ENCODE measurements around the gene TPRG1L.

The TPRG1L gene

GRCh38 chr1:3593745-3594144 lies 31.1 kb upstream of the TPRG1L start:
- DNase-seq (ENCODE audit: low spot score), result no peak

GRCh38 chr1:3594706-3595377 lies 30.0 kb upstream of the TPRG1L start:
- DNase-seq (ENCODE audit: low spot score), result no peak

- no peak for DNase-seq (ENCODE audit: low spot score)
Measured at GRCh38 chr1:3595949-3596348, 28.9 kb upstream of the TPRG1L start.

GRCh38 chr1:3596663-3597598 lies 27.9 kb upstream of the TPRG1L start:
- no peak for DNase-seq (ENCODE audit: low spot score)

- no peak for DNase-seq (ENCODE audit: low spot score)
Measured at GRCh38 chr1:3597599-3597964, 27.2 kb upstream of the TPRG1L start.

- no peak for DNase-seq (ENCODE audit: low spot score)
Measured at GRCh38 chr1:3598051-3598491, 26.7 kb upstream of the TPRG1L start.

- DNase-seq (ENCODE audit: low spot score), result no peak
Measured at GRCh38 chr1:3598522-3599285, 26.1 kb upstream of the TPRG1L start.

GRCh38 chr1:3599286-3599811 lies 25.5 kb upstream of the TPRG1L start:
- no peak for DNase-seq (ENCODE audit: low spot score)

GRCh38 chr1:3599816-3600215 lies 25.0 kb upstream of the TPRG1L start:
- DNase-seq (ENCODE audit: low spot score), result no peak

- no peak for DNase-seq (ENCODE audit: low spot score)
Measured at GRCh38 chr1:3600354-3600753, 24.5 kb upstream of the TPRG1L start.

GRCh38 chr1:3601743-3602142 lies 23.1 kb upstream of the TPRG1L start:
- DNase-seq (ENCODE audit: low spot score), result no peak

GRCh38 chr1:3602375-3602774 lies 22.4 kb upstream of the TPRG1L start:
- no peak for DNase-seq (ENCODE audit: low spot score)

- DNase-seq (ENCODE audit: low spot score), result no peak
Measured at GRCh38 chr1:3603156-3603555, 21.7 kb upstream of the TPRG1L start.

- no peak for DNase-seq (ENCODE audit: low spot score)
Measured at GRCh38 chr1:3603571-3604467, 21.0 kb upstream of the TPRG1L start.

GRCh38 chr1:3604468-3604974 lies 20.3 kb upstream of the TPRG1L start:
- no peak for DNase-seq (ENCODE audit: low spot score)

- DNase-seq (ENCODE audit: low spot score), result no peak
Measured at GRCh38 chr1:3604997-3605823, 19.6 kb upstream of the TPRG1L start.

GRCh38 chr1:3606779-3607702 lies 17.8 kb upstream of the TPRG1L start:
- no peak for DNase-seq (ENCODE audit: low spot score)

- no peak for DNase-seq (ENCODE audit: low spot score)
Measured at GRCh38 chr1:3607703-3608065, 17.1 kb upstream of the TPRG1L start.

GRCh38 chr1:3608154-3608553 lies 16.7 kb upstream of the TPRG1L start:
- DNase-seq (ENCODE audit: low spot score), result no peak
